ENCODE measurements around the gene NCOA1. TPM values are rescaled to one million over a fixed set of nuclear protein-coding genes. Genes with fewer than 3 reads are reported as not detected.

The NCOA1 gene
- total and polyA plus RNA-seq, 10 of the 15 experiments (the other 5 are each of a cell fraction or from before 2014, with no cell fraction given) = 1.8 to 35.6 (median 6.1) TPM

- TF ChIP-seq BCL3 (IDR thresholded peaks at IDR 0.05; ENCODE audit: borderline replicate concordance, insufficient read depth, low read depth, low read length, poor library complexity, severe bottlenecking) (no peak), BRCA1 (IDR thresholded peaks at IDR 0.05; ENCODE audit: low read depth, low read length) (no peak)
Observed at GRCh38 chr2:24511894-24512293, 20.8 kb downstream of the NCOA1 start (continued).

GRCh38 chr2:24512404-24512803 lies 21.4 kb downstream of the NCOA1 start:
- peaks cover 63% of the 10 kb centered on the region for H3K79me2 ChIP-seq (ENCODE audit: control insufficient read depth, insufficient read depth, low read length)
- peak overlapping the region; percentile 35 for H3K4me3 ChIP-seq
- RAD21 ChIA-PET (ENCODE audit: unreplicated experiment) = interaction anchor here (0.9 to 1.4 kb wide), 3 partner anchors 21 to 280 kb away, joined by 3 to 5 read pairs (median 3); partner anchors contain the start of genes CENPO, NCOA1 and PTRHD1
- H3K9ac ChIP-seq (ENCODE audit: control insufficient read depth, insufficient read depth, low read length) = peak overlapping the region; percentile 22; the same call in 1 of the 2 replicates
- peak overlapping the region; percentile 83 for H3K4me2 ChIP-seq (ENCODE audit: control insufficient read depth, insufficient read depth)
- intact Hi-C loops (cut with micrococcal nuclease; ENCODE audit: unreplicated experiment) (no loop called here), in situ Hi-C loops (cut with MboI) (no loop called here)
- no peak overlapping the region for H2AFZ ChIP-seq (ENCODE audit: control insufficient read depth, low read depth, low read length)
- CTCF ChIA-PET = interaction anchor here (1.0 to 1.4 kb wide), 5 partner anchors 10 to 316 kb away, joined by 3 to 4 read pairs (median 3); no protein-coding TSS in a partner anchor
- POLR2A ChIA-PET = interaction anchor here (0.9 kb wide), 1 partner anchor 9 kb away, joined by 3 read pairs; no protein-coding TSS in a partner anchor
- no peak for ATAC-seq
- peaks cover 37% of the 10 kb centered on the region for H3K4me1 ChIP-seq (ENCODE audit: control insufficient read depth, insufficient read depth, low read length)
- no peaks in the 10 kb centered on the region for H3K36me3 ChIP-seq (ENCODE audit: control insufficient read depth in 2 of 2, insufficient read depth in 2 of 2, low read length in 1 of 2)
- BruUV-seq (replicated peaks) = no TSS peak
- SMC1A ChIA-PET (ENCODE audit: uncharacterized antibody, unreplicated experiment) = interaction anchor here (0.8 to 2.1 kb wide), 7 partner anchors 8 to 140 kb away, joined by 3 to 8 read pairs (median 5); no protein-coding TSS in a partner anchor
- WGBS (ENCODE audit: insufficient coverage, insufficient replicate concordance, low lambda C conversion rate, missing lambda C conversion rate) = 44% methylated on average over 2 of the region's 2 CpGs
- peak overlapping the region; percentile 84 for H3K27ac ChIP-seq (ENCODE audit: control insufficient read depth, insufficient read depth)
- no peaks in the 10 kb centered on the region for H3K27me3 ChIP-seq (replicated peaks in 1 of 2; ENCODE audit: control insufficient read depth in 2 of 2, insufficient read depth in 2 of 2, low read length in 1 of 2)
- H3K9me3 ChIP-seq (replicated peaks; ENCODE audit: control insufficient read depth, insufficient read depth, low read length) = no peaks in the 10 kb centered on the region
- TF ChIP-seq KAT2A (conservative IDR thresholded peaks at IDR 0.05; ENCODE audit: control insufficient read depth, low read depth, low read length) (no peak), EED (IDR thresholded peaks at IDR 0.05; ENCODE audit: low read depth) (no peak), KDM1A (IDR thresholded peaks at IDR 0.05; ENCODE audit: borderline replicate concordance) (no peak), ESRRA (IDR thresholded peaks at IDR 0.05; ENCODE audit: low read length) (no peak), SKIL (IDR thresholded peaks at IDR 0.05; ENCODE audit: low read depth, poor library complexity, severe bottlenecking) (no peak)
- no peaks in the 10 kb centered on the region for H4K20me1 ChIP-seq (ENCODE audit: control insufficient read depth, insufficient read depth)
- no peak for FAIRE-seq
- DNase-seq (ENCODE audit: low read depth, low spot score) = no peak

Measured in GM12878 (cell line).